ACHN (cell line): ENCODE results near the gene CHD1.

Experiments used
- DNase-seq: peaks from one replicate; pipeline ENCODE4 v3.0.0-alpha.2; 2015
- in situ Hi-C: cut with HindIII; loops from 2 replicates; pipeline ENCODE4 v1.10.0; 2017; ENCODE audit warnings: low sequenced_read_pairs, low pct_ligation_motif_present, low pct_unique_long_range_greater_than_20kb

Gene CHD1

GRCh38 chr5:98940581-98940980, 11.8 kb upstream of the CHD1 start:
- in situ Hi-C loops: no loop called here
- no peak for DNase-seq

GRCh38 chr5:98938464-98938863, 9.7 kb upstream of the CHD1 start:
- in situ Hi-C loops: no loop called here
- no peak for DNase-seq

DNA sequence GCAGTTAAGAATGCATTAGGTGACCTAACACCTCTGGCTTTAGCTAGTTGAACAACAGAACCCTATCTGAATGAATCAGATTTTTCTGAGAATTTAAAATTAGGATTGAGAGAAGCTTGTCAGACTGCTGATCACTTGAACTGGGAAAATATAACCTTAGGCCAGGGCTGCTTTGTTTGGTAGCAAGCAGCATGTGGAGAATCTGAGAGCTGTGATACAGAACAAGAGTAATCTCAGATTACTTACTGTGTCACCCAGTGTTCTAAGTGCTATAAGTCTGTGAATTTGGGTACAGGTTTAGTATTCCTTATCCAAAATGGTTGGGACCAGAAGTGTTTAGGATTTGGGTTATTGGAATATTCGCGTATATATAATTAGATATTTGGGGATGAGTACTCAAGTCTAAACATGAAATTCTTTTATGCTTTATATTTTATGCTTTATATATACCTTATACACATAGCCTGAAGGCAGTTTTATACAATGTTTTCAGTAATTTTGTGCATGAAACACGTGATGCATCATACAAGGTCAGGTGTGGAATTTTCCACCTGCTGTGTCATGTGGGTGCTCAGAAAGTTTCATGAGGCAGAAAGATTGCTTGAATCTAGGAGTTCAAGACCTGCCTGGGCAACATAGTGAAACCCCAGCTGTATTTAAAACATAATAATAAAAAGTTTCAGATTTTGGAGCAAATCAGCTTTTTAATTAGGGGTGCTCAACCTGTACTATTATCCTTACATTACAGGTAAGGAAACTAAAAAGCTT, 8.3 kb upstream of the CHD1 start:
- DNase-seq: no peak
- in situ Hi-C loops: no loop called here

DNA sequence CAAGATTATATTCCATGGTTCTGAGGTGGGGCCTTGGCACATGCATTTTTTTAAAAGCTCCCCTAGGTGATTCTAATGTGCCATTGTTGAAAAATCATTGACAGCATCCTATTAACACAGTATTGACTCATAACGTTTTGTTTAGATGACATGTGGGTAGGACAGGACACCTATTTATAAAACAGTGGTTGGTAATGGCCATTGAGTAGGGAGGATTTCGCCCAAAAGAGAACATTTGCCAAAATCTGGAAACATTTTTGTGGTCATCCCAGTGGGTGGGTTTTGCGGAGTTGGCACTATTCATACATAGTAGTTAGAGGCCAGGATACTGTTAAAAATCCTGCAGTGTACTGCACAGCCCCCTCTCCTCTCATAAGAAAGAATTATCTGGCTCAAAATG, 6.4 kb upstream of the CHD1 start:
- no peak for DNase-seq
- in situ Hi-C loops: no loop called here

- peak; percentile 20 for DNase-seq
- in situ Hi-C loops: no loop called here
These were observed 5.7 kb upstream of the CHD1 start for GRCh38 chr5:98934546-98934945.

GRCh38 chr5:98933445-98934072, 4.8 kb upstream of the CHD1 start:
- DNase-seq: no peak
- in situ Hi-C loops: no loop called here

DNA sequence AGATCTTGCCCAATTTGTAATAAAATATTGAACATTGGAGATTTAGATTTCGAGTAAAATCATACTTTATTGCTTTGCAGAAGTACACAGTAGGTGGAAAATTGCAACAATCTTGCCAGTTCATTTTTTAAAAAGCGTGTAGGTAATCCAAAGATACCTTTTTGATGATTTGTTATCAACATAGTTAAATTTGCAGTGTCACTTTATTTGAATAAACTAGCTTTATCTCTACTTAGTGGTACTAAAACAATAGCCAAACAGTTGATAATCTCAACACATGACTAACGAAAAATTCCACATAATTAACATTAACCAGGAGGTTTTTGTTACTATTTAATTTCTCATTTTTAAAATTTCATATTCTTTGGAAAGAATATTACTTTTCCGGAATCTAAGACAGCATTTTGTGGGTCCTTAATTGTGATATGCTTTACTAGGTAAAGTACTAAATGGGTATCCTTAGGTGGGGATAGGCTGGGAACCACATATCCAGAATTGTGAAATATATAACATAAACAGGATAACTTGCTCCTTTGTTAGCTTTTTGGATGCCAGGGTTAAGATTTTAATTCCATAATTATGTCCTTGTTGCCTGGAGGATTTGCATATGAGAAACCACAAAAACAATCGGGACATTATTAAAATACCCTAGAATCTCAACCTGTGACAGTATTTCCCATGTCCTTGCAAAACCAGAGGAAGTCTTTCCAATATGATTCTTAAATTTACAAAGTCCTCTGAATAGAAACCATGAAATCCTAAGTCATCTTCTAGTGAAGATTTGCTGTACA, 2.4 kb upstream of the CHD1 start:
- in situ Hi-C loops: no loop called here
- DNase-seq: no peak

DNA sequence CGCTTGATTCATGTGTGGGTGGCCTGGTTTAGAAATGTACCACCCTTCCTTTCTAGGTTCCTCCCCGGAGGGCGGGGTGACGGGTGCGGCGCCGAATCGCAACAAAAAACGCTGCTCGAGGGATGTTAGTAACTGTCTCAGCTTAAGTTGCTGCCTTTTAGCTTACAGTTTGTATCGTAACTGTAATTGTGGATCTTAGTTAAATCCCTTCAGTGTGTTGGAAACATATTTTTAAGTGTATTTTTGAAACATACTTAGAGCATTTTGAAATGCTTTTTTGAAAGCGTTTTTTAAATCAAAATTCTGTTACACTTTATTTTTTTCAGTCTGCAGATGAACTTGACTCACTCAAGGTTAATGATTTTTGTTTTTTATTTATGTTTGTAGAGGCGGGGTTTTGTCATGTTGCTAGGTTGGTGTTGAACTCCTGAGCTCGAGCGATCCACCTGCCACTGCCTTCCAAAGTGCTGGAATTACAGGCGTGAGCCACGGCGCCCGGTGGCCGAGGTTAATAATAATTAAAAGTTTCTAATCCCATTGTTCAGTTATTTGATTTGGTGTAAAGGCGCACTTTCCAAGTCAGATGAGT, 997 bp upstream of the CHD1 start:
- DNase-seq: peak; percentile 18
- in situ Hi-C loops: no loop called here

- DNase-seq: peak; percentile 55
- in situ Hi-C loops: no loop called here
These were observed 576 bp downstream of the CHD1 start for GRCh38 chr5:98927989-98928872.

- in situ Hi-C loops: no loop called here
- DNase-seq: peak; percentile 50
These were observed 1.4 kb downstream of the CHD1 start for GRCh38 chr5:98927242-98927988.

GRCh38 chr5:98923966-98924365, 4.8 kb downstream of the CHD1 start:
- DNase-seq: no peak
- in situ Hi-C loops: no loop called here

- in situ Hi-C loops: no loop called here
- DNase-seq: no peak
These were observed 6.8 kb downstream of the CHD1 start for GRCh38 chr5:98921947-98922505.

DNA sequence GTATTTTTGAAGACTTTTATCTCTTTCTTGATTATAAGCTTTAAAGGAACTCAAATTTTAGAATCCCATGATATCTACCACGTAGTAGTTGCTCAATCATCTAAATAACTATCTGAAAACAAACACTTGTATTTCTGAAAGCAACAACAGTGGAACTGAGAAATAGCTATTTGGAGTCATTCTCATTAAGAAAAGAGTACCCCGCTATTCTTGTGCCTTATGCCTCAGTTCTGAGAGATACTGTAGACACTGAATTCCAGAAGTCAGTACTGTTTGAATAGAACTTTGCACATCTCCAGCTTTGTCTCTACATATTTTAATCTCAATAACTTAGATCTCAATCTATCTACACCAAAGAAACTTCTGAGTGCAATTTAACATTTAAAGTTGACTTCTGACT, 11.4 kb downstream of the CHD1 start:
- in situ Hi-C loops: no loop called here
- DNase-seq: no peak

GRCh38 chr5:98916540-98916939, 12.3 kb downstream of the CHD1 start:
- no peak for DNase-seq
- in situ Hi-C loops: no loop called here

DNA sequence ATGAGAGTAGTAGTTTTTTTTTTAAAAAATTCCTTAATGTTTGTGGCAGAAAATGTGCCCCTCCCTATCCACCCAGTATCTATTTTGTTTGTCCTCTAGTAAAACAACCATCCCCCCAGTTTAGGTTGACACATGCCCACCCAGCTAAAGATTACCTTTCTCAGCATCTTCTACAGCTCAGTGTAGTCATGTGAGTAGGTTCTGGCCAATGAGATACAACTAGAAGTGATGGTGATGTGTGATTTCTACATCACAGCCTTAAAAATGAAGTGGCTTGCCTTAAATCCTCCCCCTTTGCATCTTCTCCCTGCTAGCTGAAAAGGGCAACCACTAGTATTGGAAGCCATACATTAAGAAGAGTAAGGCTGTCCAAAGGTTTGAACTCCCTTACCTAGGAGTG, 14.9 kb downstream of the CHD1 start:
- in situ Hi-C loops: no loop called here
- no peak for DNase-seq

- in situ Hi-C loops: no loop called here
These were observed 17.3 kb downstream of the CHD1 start for GRCh38 chr5:98911280-98912040.

GRCh38 chr5:98909363-98909762, 19.4 kb downstream of the CHD1 start:
- in situ Hi-C loops: no loop called here
- DNase-seq: no peak

More at GRCh38 chr5:98911280-98912040, 17.3 kb downstream of the CHD1 start:
- no peak for DNase-seq
